Inflammatory macrophage treated with lipopolysaccharide for 4 hours (primary cell): ENCODE data around the gene GEMIN7.
A peak's percentile ranks its signal among the peaks of the same experiment; 100 is the strongest.
"Not testable (repeated sequence)": the region's sequence is repeated elsewhere in the genome, so short reads cannot be mapped to it uniquely, and the experiment has no call there.

ENCODE experiments used
- DNase-seq: peaks from one replicate; pipeline ENCODE4 v3.0.0-alpha.2; 2020

GEMIN7 gene

GRCh38 chr19:45107621-45108150 is 28.6 kb downstream of the GEMIN7 start:
- DNase-seq = no peak

DNA sequence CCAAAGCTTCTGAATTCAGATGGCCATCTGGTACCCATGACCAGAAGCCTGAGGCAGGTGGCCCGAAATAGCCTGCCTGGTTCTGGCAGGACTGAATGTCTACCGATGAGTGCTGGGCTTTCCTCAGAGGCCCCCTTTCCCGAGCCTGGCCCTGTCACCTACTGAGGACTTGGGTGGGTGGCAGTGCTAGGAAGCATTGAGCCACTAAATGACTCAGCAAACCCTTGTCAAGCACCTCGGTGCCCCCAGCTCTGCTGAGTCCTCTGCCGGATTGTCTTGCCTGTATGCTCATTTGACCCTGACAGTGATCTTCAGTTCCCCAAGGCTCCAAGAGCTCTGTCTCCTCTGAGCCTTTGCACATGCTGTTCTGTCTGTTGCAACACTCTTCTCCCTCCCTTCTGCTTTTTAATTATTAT is 31.8 kb downstream of the GEMIN7 start:
- peak; percentile 53 for DNase-seq

DNA sequence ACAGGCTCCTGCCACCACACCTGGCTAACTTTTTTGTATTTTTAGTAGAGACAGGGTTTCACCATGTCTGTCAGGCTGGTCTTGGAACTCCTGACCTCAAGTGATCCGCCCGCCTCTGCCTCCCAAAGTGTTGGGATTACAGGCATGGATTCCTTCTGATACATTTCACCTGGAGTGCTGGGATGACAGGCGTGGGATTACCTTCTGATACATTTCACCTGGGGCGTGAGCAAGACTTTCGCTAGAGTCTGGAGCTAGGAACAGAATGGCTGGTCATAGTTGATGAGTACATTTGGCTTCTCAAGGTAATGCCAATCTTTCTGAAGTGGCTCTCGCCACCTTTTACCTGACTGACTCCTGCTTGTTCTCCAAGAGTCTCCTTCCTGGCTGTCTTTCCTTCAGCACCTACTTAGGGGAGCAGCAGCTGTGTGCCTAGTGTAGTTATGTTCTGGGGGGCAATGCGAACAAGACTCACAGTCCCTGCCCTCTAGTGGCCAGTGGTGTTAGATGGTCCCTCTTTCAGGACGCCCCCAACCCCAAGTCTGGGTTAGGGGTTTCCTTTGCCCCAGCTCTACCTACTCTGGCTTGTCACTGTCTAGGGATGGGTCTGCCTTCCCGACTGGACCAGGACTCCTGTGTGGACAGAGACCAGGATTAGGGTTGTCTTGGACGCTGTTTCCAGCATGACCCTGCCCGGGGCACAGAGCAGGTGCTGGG is 33.2 kb downstream of the GEMIN7 start:
- DNase-seq = no peak

DNA sequence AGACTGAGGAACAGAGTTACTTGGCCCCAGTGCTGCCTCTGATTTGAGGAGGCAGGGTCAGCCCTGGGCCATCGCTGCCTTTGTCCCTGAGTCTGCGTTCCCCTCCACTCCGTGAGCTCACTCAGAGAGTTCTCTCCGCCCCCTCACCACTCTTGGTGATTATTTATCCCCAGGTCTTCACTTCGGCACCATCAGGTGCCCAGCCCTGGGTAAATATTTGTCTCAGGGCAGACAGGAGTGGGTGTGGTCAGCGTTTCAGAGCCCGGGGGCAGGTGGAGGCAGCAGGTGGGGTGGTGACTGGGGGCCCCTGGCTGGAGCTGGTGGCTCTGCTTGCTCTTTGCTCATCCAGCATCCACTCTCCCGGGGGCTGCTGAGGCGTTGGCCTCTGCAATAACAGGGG is 34.6 kb downstream of the GEMIN7 start:
- DNase-seq = no peak

GRCh38 chr19:45114116-45114515 is 35.1 kb downstream of the GEMIN7 start:
- no peak for DNase-seq

DNA sequence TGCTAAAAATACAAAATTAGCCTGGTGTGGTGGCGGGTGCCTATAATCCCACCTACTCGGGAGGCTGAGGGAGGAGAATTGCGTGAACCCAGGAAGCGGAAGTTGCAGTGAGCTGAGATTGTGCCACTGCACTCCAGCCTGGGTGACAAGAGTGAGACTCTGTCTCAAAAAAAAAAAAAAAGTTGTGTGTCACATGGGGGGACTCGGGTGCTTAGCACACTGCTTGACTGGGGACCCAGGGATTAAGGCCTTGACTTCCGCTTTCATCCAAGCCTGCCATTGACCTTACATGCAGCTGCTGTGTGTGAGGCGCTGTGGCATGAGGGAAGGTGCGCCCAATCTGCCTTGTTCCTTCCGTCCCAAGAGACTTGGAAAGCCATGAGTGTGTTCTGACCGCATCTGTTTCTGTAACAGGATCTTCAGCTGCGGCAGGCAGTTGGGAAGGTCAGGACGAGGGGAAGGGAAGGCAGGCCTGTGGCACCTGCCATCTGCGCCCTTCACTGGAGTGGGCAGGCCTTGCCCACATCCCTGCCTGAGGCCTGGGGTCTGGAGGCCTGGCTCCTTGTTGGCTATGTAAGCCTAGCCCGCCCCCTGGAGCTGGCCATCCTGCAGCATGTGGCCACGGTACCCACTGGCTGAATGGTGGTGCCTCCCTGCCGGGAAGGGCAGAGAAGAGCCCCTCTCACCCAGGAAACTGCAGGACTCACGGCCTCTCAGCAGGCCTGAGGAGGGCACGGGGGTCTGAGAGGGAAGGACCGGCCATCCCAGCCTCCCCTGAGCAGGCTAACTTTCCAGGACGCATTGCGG is 37.0 kb downstream of the GEMIN7 start:
- peak; percentile 78 for DNase-seq

GRCh38 chr19:45117167-45117594 is 38.1 kb downstream of the GEMIN7 start:
- DNase-seq = peak; percentile 66

DNA sequence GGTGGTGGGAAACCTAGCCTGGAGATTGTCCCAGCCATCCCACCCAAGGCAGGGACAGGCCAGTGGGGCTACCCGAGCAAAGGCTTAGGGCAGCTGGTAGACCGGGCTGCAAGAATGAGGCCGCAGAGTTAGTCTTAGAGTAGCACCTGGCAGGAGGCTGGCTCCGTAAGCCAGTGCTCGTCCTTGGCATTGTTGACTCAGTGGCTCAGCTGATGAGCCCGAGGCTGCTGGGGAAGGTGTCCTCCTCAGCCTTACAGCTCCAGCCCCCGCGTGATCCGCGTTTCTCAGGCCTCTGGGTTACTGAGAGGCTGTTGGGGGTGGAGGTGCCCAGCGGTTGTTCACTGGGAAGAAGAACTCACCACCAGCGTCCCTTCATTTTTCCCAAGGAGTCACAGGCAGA is 38.6 kb downstream of the GEMIN7 start:
- DNase-seq = no peak

GRCh38 chr19:45118106-45118505 is 39.0 kb downstream of the GEMIN7 start:
- peak; percentile 12 for DNase-seq

DNA sequence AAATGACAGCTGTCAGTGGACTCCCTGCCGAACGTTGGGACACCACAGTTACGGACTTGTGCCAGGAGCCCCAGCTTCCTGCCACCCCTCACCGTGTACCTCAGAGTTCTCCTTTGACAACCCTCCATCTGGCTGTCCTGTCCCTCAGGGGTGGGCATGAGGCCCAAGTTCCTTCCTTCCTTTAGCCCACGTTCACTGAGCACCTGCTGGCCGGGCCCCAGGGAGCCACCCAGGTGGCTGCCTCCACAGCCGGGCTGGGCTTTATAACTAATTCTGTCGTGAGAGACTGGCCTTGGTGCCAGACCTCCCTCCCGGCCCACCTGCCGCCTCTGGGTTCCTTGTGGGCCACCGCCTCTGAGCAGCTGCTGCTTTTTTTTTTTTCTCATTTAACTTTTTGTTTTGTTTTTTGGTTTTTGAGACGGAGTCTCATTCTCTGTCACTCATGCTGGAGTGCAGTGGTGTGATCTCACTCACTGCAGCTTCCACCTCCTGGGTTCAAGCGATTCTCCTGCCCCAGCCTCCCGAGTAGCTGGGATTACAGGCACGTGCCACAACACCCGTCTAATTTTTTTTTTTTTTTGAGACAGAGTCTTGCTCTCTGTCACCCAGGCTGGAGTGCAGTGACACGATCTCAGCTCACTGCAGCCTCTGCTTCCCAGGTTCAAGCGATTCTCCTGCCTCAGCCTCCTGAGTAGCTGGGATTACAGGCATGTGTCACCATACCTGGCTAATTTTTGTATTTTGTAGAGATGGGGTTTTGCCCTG is 39.7 kb downstream of the GEMIN7 start:
- not testable (repeated sequence) for DNase-seq

DNA sequence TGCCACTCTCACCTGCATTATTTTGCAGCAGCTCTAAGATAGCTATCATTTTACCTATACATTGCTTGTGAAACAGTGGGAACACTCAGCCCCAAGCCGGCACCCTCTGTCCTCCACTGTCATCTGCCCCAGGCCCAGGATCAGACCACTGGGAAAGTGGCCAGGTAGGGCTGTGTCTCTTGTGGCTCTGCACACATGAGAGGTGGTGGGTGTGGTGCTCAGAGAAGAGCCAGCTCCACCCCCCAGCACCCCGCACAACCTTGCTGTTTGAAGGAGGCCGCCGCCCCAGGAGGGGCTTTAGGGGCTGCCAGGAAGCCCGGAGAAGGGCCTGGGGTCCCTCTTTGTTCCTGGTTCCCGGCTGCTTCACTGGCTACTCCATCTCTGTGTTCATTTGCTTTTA is 40.5 kb downstream of the GEMIN7 start:
- no peak for DNase-seq

DNA sequence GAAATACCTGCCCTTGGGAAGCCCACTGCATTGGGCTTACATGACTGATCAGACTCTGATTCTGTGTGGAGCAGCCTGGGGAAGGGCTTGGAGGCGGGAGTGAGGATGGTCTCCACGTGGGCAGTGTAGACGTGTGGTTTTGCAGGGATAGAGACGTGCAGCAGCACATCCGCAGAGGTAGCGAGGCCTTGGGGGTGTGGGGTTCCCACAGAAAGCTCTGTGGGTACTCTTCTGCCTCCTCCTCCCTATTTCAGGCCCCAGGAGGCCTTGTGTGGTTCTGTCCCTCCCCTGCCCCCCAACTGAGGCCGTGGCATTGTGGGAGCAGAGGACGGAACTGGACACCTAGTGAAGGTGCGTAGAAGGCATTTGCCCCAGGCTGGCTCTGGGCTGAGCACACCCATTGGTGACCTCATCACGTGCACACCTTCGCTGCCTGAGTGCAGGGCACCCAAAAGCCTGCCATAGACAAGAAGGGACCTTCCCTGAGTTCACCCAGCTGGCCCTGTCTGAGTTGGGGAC is 42.8 kb downstream of the GEMIN7 start:
- no peak for DNase-seq

GRCh38 chr19:45122832-45123231 is 43.8 kb downstream of the GEMIN7 start:
- DNase-seq = no peak

- DNase-seq = no peak
These were observed 44.4 kb downstream of the GEMIN7 start for GRCh38 chr19:45123440-45123850.

DNA sequence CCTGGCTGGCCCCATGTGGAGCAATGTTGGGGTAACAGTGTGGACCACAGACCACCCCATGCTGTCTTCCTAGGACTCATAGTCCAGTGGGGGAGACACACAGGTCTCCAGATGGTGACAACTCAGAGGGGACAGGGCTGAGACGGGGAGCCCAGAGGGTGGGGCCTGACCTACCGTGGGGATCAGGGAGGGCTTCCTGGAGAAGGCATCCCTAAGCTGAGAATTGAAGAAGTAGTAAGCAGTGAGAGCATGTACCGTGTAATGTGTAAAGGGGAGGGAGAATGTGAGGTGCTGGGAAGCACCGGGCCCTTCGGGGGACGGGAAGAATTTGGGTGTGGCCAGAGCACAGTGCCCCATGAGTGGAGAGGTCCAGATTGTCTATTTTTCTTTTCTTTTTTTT is 45.0 kb downstream of the GEMIN7 start:
- DNase-seq = no peak

- DNase-seq = no peak
These were observed 46.3 kb downstream of the GEMIN7 start for GRCh38 chr19:45125360-45125759.

DNA sequence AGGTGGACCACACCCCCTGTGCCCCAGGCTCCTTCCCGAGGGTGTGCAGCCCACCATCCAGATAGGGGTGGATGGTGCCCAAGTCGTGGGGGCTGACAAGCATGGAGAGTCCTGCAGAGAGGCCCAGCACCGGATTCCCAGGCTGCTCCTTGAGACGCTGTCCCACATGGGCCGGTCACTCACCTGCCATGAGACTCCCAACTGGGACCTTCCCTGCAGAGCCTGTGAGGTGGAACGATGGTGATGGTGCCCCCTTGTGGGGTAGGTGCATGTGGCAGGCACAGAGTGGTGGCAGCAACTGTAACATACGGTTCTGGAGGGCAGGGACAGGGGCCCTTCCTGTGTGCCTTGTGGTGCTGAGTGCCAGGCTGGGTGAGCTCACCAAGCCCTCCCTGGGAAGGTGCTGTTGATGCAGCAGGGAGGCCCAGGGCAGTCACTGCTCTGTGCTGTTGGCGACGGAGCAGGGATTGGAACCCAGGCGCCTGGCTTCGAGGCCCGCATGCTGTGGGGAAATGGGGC is 47.0 kb downstream of the GEMIN7 start:
- peak; percentile 56 for DNase-seq

DNA sequence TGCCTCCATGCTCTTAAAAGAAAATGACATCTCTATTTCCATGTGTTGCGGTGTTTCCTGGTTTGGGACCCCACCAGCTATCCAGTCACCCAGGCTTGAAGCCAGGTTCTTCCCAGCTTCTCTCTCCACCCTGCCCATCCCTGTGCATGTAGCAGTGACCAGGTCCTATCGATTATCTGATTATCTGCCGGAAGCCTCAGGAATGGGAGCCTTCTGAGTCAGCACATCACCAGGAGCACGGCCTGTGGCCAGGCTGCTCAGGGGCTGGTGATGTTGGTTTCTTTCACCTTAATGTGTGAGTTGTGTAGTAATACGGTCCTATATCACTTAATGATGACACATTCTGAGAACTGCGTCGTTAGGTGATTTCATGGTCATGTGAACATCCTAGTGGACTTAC is 47.6 kb downstream of the GEMIN7 start:
- no peak for DNase-seq

DNA sequence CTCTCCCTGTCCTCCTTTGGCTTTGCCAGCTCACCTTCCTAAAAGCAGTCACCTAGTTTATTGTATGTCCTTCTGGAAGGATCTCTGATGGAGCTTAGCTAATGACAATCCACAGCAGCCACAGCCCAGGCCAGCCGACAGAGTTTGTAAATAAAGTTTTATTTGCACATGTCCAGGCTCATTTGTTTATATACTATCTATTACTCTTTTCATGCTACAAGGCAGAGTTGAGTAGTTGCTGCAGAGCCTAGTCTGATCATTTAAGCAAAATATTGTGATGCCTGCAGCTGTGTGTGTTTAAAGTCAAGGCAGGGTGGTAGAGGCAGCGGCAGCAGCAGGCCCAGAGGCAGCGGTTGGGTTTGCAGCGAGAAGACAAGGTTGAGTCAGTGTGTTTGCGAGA is 49.1 kb downstream of the GEMIN7 start:
- no peak for DNase-seq

DNA sequence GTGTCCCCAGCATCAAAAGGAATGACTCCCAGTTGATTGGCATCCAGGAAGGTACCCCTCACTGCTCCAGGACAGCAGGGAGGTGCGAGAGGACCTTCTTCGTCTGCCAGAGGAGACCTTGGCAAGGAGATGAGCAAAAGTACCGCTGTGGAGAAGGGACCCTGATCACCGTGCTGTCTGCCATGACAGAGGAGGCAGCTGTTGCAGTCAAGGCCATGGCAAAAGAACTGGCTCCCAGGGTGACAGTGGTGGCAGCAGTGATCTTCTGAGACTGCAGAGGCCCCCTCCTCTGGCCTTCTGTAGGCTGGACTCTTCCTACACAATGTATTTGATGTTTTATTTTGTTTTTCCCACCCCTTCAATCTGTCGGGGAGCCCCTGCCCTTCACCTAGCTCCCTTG is 49.7 kb downstream of the GEMIN7 start:
- no peak for DNase-seq

DNA sequence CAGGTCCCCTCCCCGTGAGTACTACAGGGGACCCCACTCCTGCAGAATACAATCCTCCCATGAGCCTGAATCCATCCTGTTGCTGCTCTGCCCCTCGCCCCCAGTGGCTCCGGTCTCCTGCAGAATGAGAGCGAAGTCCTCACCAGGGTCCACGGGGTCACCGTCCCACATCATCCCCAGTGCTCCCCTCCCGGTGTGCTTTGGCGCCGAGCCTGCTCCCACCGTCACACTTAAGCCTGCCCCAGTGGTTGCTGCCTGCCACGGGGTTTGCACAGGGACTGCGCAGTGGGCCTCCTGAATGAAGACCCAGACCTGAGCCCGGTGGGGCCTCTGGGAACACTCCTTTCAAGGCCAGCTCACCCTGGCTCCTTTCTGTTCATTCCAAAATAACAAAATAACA is 51.2 kb downstream of the GEMIN7 start:
- no peak for DNase-seq

GRCh38 chr19:45130888-45131615 is 52.0 kb downstream of the GEMIN7 start:
- DNase-seq = no peak
